ENCODE results near the gene UROC1. TPM values are rescaled to one million over a fixed set of nuclear protein-coding genes. Genes with fewer than 3 reads are reported as not detected.

The UROC1 gene
- total and polyA plus RNA-seq, 2 experiments from 2014 or later = not detected

- Mint-ChIP-seq H3K27ac (no peak overlapping the region), H3K9me3 (no peaks in the 10 kb centered on the region), H3K4me3 (no peak overlapping the region), H3K27me3 (ENCODE audit: insufficient read depth, low read depth, poor library complexity) (peaks cover 11% of the 10 kb centered on the region), H3K4me1 (peaks cover 9% of the 10 kb centered on the region), H3K36me3 (ENCODE audit: low read depth) (no peaks in the 10 kb centered on the region)
- no peaks in the 10 kb centered on the region for H4K20me1 ChIP-seq (replicated peaks; ENCODE audit: insufficient read depth)
- no peak overlapping the region for H3K4me3 ChIP-seq
- no peaks in the 10 kb centered on the region for H3K79me2 ChIP-seq (replicated peaks; ENCODE audit: insufficient read depth)
- no peaks in the 10 kb centered on the region for H3K36me3 ChIP-seq (ENCODE audit: insufficient read depth)
- H2AFZ ChIP-seq = no peak overlapping the region
- no peak for ATAC-seq
- 0 out of 2 replicates have a peak, but pooled peaks cover 4% of the 10 kb centered on the region for H3K4me1 ChIP-seq (ENCODE audit: insufficient read depth)
- no peak for TF ChIP-seq ETS1 (IDR thresholded peaks at IDR 0.05)
- TF ChIP-seq ZNF462 (CRISPR knock-in tag; IDR thresholded peaks at IDR 0.05) = no peak
- TF ChIP-seq REST (IDR thresholded peaks at IDR 0.05; ENCODE audit: unreplicated experiment) = no peak
- no peak overlapping the region for H3K4me2 ChIP-seq
- no peak for DNase-seq (ENCODE audit: low spot score)
- H3K27me3 ChIP-seq (ENCODE audit: insufficient read depth) = peaks cover 16% of the 10 kb centered on the region
- no peaks in the 10 kb centered on the region for H3K9me2 ChIP-seq (ENCODE audit: insufficient read depth)
- H3K27ac ChIP-seq (ENCODE audit: low read depth) = no peak overlapping the region
- no peaks in the 10 kb centered on the region for H3F3A ChIP-seq (replicated peaks; ENCODE audit: low read depth)
Observed at GRCh38 chr3:126526668-126527005, 9.1 kb upstream of the UROC1 start.
